ENCODE results near the gene HCFC1. TPM values are rescaled to one million over a fixed set of nuclear protein-coding genes. Genes with fewer than 3 reads are reported as not detected.

Gene HCFC1
- total RNA-seq, 6 experiments from 2014 or later = 52.1 to 62.1 (median 59.0) TPM

DNA sequence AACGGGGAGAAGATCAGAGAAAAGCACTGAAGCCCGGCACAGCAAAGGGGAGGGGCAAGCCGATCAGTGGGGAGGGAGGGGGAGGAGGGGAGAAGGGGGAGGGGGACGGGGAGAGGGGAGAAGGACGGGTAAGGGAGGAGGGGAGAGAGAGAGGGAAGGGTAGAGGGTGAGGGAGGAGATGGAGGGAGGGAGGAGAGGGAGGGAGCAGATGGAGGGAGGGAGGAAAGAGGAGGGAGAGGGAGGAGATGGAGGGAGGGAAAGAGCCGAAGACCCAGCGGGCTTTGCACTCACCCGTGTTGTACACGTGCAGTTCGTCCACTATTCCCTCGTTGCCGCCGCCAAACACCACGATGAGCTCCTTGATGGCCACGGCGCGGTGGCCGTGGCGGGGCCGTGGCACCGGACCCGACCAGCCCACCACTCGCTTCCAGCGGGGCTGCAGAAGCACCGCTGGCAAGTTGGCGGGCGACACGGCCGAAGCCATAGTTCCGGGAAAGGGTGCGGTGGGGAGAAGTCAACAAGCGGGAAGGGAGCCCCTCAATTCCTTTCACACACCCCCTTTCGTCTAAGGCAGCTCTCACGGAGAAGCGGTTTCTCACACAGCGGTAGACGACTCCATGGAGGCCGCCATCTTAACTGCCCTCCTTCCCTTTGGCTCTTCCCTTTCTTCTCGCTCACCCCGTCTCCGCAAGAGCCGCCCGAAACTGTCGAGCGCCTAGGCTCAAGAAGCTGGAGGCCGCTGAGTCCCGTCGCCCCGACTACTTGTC is 1.1 kb downstream of the HCFC1 start:
- Mint-ChIP-seq H3K36me3 (ENCODE audit: low read depth) (peaks cover 13% of the 10 kb centered on the region), H3K4me3 (peak overlapping the region; percentile 99), H3K4me1 (ENCODE audit: low read depth) (peaks cover 39% of the 10 kb centered on the region), H3K27me3 (ENCODE audit: insufficient read depth) (peaks cover 2% of the 10 kb centered on the region), H3K27ac (peak overlapping the region; percentile 100), H3K9me3 (no peaks in the 10 kb centered on the region)
- peak; percentile 39 for DNase-seq
- TF ChIP-seq, protein P1, sequence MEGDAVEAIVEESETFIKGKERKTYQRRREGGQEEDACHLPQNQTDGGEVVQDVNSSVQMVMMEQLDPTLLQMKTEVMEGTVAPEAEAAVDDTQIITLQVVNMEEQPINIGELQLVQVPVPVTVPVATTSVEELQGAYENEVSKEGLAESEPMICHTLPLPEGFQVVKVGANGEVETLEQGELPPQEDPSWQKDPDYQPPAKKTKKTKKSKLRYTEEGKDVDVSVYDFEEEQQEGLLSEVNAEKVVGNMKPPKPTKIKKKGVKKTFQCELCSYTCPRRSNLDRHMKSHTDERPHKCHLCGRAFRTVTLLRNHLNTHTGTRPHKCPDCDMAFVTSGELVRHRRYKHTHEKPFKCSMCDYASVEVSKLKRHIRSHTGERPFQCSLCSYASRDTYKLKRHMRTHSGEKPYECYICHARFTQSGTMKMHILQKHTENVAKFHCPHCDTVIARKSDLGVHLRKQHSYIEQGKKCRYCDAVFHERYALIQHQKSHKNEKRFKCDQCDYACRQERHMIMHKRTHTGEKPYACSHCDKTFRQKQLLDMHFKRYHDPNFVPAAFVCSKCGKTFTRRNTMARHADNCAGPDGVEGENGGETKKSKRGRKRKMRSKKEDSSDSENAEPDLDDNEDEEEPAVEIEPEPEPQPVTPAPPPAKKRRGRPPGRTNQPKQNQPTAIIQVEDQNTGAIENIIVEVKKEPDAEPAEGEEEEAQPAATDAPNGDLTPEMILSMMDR (IDR thresholded peaks at IDR 0.05) = no peak

DNA sequence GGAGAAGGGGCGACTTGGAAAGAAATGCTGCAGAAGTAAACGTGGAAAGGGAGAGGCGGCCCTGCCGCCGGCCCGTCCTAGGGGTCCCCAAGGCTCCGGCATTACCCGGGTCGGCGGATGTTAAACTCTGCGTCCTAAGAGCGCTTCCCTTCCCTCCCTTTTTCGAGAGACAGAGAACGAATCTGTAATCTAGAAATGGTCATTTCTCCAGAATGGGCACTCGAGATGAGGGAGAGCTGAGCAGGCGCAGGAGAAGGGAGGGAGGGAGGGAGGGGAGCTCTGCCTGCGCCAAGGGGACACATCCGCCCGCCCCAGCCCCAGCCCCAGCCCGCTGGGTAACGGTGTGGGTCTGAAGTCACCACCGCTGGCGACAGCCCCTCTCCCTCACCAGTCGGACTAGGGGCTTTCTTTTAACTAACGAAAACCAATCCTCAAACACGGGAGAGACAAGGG is 1.7 kb downstream of the HCFC1 start:
- Mint-ChIP-seq H3K4me3 (peak overlapping the region; percentile 99), H3K27ac (peak overlapping the region; percentile 100), H3K9me3 (no peaks in the 10 kb centered on the region), H3K27me3 (ENCODE audit: insufficient read depth) (peaks cover 2% of the 10 kb centered on the region), H3K36me3 (ENCODE audit: low read depth) (peaks cover 13% of the 10 kb centered on the region), H3K4me1 (ENCODE audit: low read depth) (peaks cover 39% of the 10 kb centered on the region)
- TF ChIP-seq, protein P1 (IDR thresholded peaks at IDR 0.05) = no peak
- DNase-seq = no peak

DNA sequence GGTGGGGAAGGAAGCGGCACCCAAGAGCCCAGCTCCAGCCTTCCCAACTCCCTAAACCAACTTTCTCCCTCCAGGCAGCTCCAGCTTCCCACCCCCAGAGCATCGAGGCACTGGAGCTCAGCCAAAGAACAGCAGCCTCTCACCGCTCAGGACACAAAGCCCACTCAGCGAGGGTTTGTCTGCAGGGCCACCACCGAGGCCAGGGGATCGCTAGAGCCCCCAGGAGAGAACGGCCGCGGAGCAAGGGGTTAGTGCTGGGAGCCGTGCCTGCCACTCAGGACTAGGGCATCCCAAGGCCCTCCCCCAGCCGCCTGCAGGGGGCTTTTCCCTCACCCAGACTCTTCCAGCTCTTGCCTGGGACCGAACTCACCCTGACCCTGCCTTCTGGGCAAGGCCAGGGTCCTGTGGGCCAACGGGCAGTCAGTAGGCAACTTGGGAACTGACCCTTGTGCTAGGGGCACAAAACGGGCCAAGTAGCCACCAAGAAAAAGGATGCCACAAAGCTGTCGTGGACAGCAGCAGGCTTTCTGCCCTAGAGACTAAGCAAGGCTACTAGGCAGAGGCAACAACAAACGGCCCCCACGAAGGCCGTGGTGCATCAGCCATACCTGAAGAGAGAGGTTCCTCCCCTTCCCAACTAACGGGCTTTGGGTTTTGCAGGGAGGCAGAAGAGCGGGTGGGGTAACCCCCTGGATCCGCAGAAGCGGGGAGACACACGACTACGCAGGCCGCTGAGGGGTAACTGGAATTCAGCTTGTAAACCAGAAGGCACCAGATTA is 2.3 kb downstream of the HCFC1 start:
- no peaks in the 10 kb centered on the region for H3K9me3 Mint-ChIP-seq
- TF ChIP-seq, protein P1 (IDR thresholded peaks at IDR 0.05) = no peak
- peaks cover 36% of the 10 kb centered on the region for H3K4me1 Mint-ChIP-seq (ENCODE audit: low read depth)
- H3K4me3 Mint-ChIP-seq = peak overlapping the region; percentile 99
- peaks cover 13% of the 10 kb centered on the region for H3K36me3 Mint-ChIP-seq (ENCODE audit: low read depth)
- DNase-seq = no peak
- H3K27ac Mint-ChIP-seq = peak overlapping the region; percentile 100
- H3K27me3 Mint-ChIP-seq (ENCODE audit: insufficient read depth) = peaks cover 2% of the 10 kb centered on the region

- Mint-ChIP-seq H3K36me3 (ENCODE audit: low read depth) (peaks cover 13% of the 10 kb centered on the region), H3K9me3 (no peaks in the 10 kb centered on the region), H3K27me3 (ENCODE audit: insufficient read depth) (peaks cover 2% of the 10 kb centered on the region), H3K4me1 (ENCODE audit: low read depth) (peaks cover 33% of the 10 kb centered on the region), H3K4me3 (peak overlapping the region; percentile 99), H3K27ac (peak overlapping the region; percentile 43)
- peak; percentile 11 for DNase-seq
- TF ChIP-seq, protein P1 (IDR thresholded peaks at IDR 0.05) = no peak
These were observed 2.9 kb downstream of the HCFC1 start for GRCh38 chrX:153968754-153969124.

DNA sequence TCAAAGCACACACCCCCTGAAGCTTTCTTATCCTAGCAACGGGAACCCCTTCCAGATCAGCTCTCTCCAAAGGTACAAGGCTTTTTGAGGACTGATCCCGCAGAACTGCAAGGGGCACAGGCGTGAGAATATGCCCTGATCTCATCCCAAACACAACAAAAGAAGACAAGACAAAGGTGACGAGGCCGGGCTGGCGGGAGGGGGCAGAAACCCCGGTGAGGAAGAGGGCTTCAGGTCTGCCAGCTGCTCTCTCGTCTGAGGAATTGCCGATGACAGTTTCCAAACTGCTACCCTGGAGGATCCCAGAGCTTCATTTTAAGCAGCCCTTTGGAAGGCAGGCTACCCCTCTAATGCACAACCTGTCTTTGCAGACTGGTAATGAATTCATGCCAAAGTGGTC is 3.4 kb downstream of the HCFC1 start:
- Mint-ChIP-seq H3K9me3 (no peaks in the 10 kb centered on the region), H3K27me3 (ENCODE audit: insufficient read depth) (no peaks in the 10 kb centered on the region; the same call in 1 of the 2 replicates), H3K4me1 (ENCODE audit: low read depth) (peaks cover 29% of the 10 kb centered on the region), H3K36me3 (ENCODE audit: low read depth) (peaks cover 13% of the 10 kb centered on the region), H3K4me3 (peak overlapping the region; percentile 99), H3K27ac (peak overlapping the region; percentile 43; the same call in 1 of the 2 replicates)
- TF ChIP-seq, protein P1 (IDR thresholded peaks at IDR 0.05) = no peak
- DNase-seq = no peak

Data from HFFc6 (cell line).